IMR-90 (cell line): ENCODE data around the gene TRPC6. TPM values are rescaled to one million over a fixed set of nuclear protein-coding genes. Genes with fewer than 3 reads are reported as not detected.

Source experiments
- ATAC-seq: fragments of 200-7000 bp; cut with Tn5 transposase; 2 replicates; pipeline ENCODE4 v1.9.1; 2020; ENCODE audit warnings: low read depth, mild to moderate bottlenecking, moderate library complexity
- BruUV-seq: library from RNA; stranded (reverse); fragments of 400-500 nt; replicated peaks from 2 replicates; lab custom pipeline; 2021; lab: Mats Ljungman, UMichigan
- CTCF ChIA-PET: fragments of 300-600 bp; formaldehyde crosslinking; extraction: SDS; loops from one replicate; lab custom pipeline; 2021; ENCODE audit warnings: antibody characterized with exemption; lab: Yijun Ruan, JAX
- POLR2A ChIA-PET: fragments of 300-600 bp; sonication (Branson Sonifier 250); formaldehyde crosslinking; loops from one replicate; lab custom pipeline; 2022; ENCODE audit warnings: antibody characterized with exemption; ENCODE audit not compliant: unreplicated experiment; lab: Charles Lee
- DNase-seq: peaks from one replicate; pipeline ENCODE4 v3.0.0; 2013
- H2AFZ ChIP-seq: replicated peaks from 2 replicates; pipeline ENCODE3; 2013; ENCODE audit warnings: low read length, mild to moderate bottlenecking; ENCODE audit not compliant: poor library complexity
- H2AK5ac ChIP-seq: 2 replicates; pipeline ENCODE4 v1.6.1; 2013; ENCODE audit warnings: low read depth, low read length, inconsistent platforms
- H2AK9ac ChIP-seq: replicated peaks from 2 replicates; pipeline ENCODE3; 2013; ENCODE audit warnings: mild to moderate bottlenecking, low read depth, low read length, moderate library complexity; ENCODE audit not compliant: poor library complexity
- H2BK120ac ChIP-seq: 2 replicates; pipeline ENCODE4 v1.6.1; 2013; ENCODE audit warnings: low read depth, low read length, inconsistent platforms
- H2BK15ac ChIP-seq: 3 replicates; pipeline ENCODE4 v1.6.1; 2013; ENCODE audit warnings: low read depth, low read length, inconsistent platforms
- H2BK20ac ChIP-seq: 2 replicates; pipeline ENCODE4 v1.6.1; 2013; ENCODE audit warnings: low read depth, mild to moderate bottlenecking, inconsistent platforms, low read length, moderate library complexity
- H2BK5ac ChIP-seq: 2 replicates; pipeline ENCODE4 v1.6.1; 2013; ENCODE audit warnings: mild to moderate bottlenecking, low read depth, low read length, inconsistent platforms; ENCODE audit not compliant: poor library complexity, severe bottlenecking
- H3K14ac ChIP-seq: replicated peaks from 2 replicates; pipeline ENCODE4 v1.6.1; 2013; ENCODE audit warnings: low read depth, low read length, inconsistent platforms
- H3K18ac ChIP-seq: 2 replicates; pipeline ENCODE4 v1.6.1; 2013; ENCODE audit warnings: low read depth, low read length, control low read depth
- H3K23ac ChIP-seq: 2 replicates; pipeline ENCODE4 v1.6.1; 2013; ENCODE audit warnings: low read depth, low read length, inconsistent platforms
- H3K27ac ChIP-seq: 2 replicates; pipeline ENCODE4 v1.5.1; 2013; ENCODE audit warnings: mild to moderate bottlenecking, control low read depth, low read length; ENCODE audit not compliant: insufficient read depth
- H3K27me3 ChIP-seq: 2 replicates; pipeline ENCODE4 v1.6.1; 2013; ENCODE audit warnings: low read length; ENCODE audit not compliant: control insufficient read depth, insufficient read depth
- H3K36me3 ChIP-seq: 2 replicates; pipeline ENCODE4 v1.6.1; 2013; ENCODE audit warnings: low read length, mixed read lengths; ENCODE audit not compliant: control insufficient read depth, insufficient read depth
- H3K4ac ChIP-seq: 2 replicates; pipeline ENCODE4 v1.6.1; 2013; ENCODE audit warnings: low read depth, low read length, inconsistent platforms
- H3K4me1 ChIP-seq: 2 replicates; pipeline ENCODE4 v1.6.1; 2013; ENCODE audit warnings: low read length, mixed read lengths; ENCODE audit not compliant: control insufficient read depth, insufficient read depth
- H3K4me2 ChIP-seq: 2 replicates; pipeline ENCODE4 v1.6.1; 2013; ENCODE audit warnings: low read depth, mild to moderate bottlenecking, control low read depth, low read length, moderate library complexity
- H3K4me3 ChIP-seq: 2 replicates; pipeline ENCODE4 v1.5.1; 2013; ENCODE audit warnings: low read depth, mild to moderate bottlenecking, control low read depth, low read length, moderate library complexity; ENCODE audit not compliant: insufficient read depth
- H3K56ac ChIP-seq: 2 replicates; pipeline ENCODE4 v1.6.1; 2013; ENCODE audit warnings: low read length, inconsistent platforms; ENCODE audit not compliant: insufficient read depth; ENCODE audit errors: extremely low read depth
- H3K79me1 ChIP-seq, 2 experiments: 2 replicates each; pipeline ENCODE4 v1.6.1; 2013; ENCODE audit warnings: low read length in 2 of 2, inconsistent platforms in 1 of 2, low read depth in 1 of 2
- H3K9ac ChIP-seq: 2 replicates; pipeline ENCODE4 v1.6.1; 2013; ENCODE audit warnings: low read depth, low read length, control low read depth
- H3K9me1 ChIP-seq: 2 replicates; pipeline ENCODE4 v1.6.1; 2013; ENCODE audit warnings: low read length, inconsistent platforms; ENCODE audit not compliant: insufficient read depth
- H3K9me3 ChIP-seq: 2 replicates; pipeline ENCODE4 v1.6.1; 2013; ENCODE audit warnings: low read length; ENCODE audit not compliant: control insufficient read depth, insufficient read depth
- H4K20me1 ChIP-seq: 2 replicates; pipeline ENCODE4 v1.6.1; 2013; ENCODE audit warnings: low read length, inconsistent platforms; ENCODE audit not compliant: insufficient read depth
- H4K5ac ChIP-seq: 2 replicates; pipeline ENCODE4 v1.6.1; 2013; ENCODE audit warnings: mild to moderate bottlenecking, low read depth, low read length, control low read depth
- H4K8ac ChIP-seq, 2 experiments: 2 replicates each; pipeline ENCODE4 v1.6.1; 2013; ENCODE audit warnings: low read depth in 2 of 2, low read length in 2 of 2, control low read depth in 1 of 2, inconsistent platforms in 1 of 2
- H4K91ac ChIP-seq: 2 replicates; pipeline ENCODE4 v1.6.1; 2013; ENCODE audit warnings: low read depth, low read length, inconsistent platforms; ENCODE audit not compliant: insufficient read depth
- CHD1 ChIP-seq: IDR thresholded peaks from 2 replicates; pipeline ENCODE4 v1.6.1; 2012; ENCODE audit warnings: low read depth, low read length, improper control_type of control experiment
- MAFK ChIP-seq: IDR thresholded peaks from 2 replicates; pipeline ENCODE4 v1.6.1; 2012; ENCODE audit warnings: low read depth, low read length, improper control_type of control experiment
- NFE2L2 ChIP-seq: fragments of 150-350 bp; IDR thresholded peaks from 2 replicates; pipeline ENCODE4 v1.6.1; 2016; ENCODE audit warnings: low read depth, mild to moderate bottlenecking, low read length
- RAD21 ChIP-seq: IDR thresholded peaks from 2 replicates; pipeline ENCODE4 v1.6.1; 2012; ENCODE audit warnings: low read length, improper control_type of control experiment
- RCOR1 ChIP-seq: IDR thresholded peaks from 2 replicates; pipeline ENCODE4 v1.6.1; 2012; ENCODE audit warnings: mild to moderate bottlenecking, low read length, improper control_type of control experiment; ENCODE audit not compliant: insufficient replicate concordance
- RFX5 ChIP-seq: IDR thresholded peaks from 2 replicates; pipeline ENCODE4 v1.8.0; 2012; ENCODE audit warnings: low read depth, mild to moderate bottlenecking, low read length, moderate library complexity
- SMC3 ChIP-seq: fragments of 150-350 bp; IDR thresholded peaks from 2 replicates; pipeline ENCODE4 v1.6.1; 2016; ENCODE audit warnings: low read depth, mild to moderate bottlenecking, antibody characterized with exemption, low read length, moderate library complexity
- WGBS, 2 experiments: methylation state at CpG; one replicate each; pipeline versions ENCODE4 v1.1.5 to v1.1.7; 2013; ENCODE audit warnings: missing lambda C conversion rate in 2 of 2; ENCODE audit not compliant: insufficient read length in 1 of 2; ENCODE audit errors: extremely low coverage in 2 of 2; 5-methylcytosine and 5-hydroxymethylcytosine counted together
- dilution Hi-C: fragments of 300-500 bp; cut with HindIII; formaldehyde crosslinking; loops from one replicate; pipeline ENCODE4 v1.14.3; 2018; ENCODE audit warnings: low sequenced_read_pairs; ENCODE audit not compliant: unreplicated experiment
- in situ Hi-C: fragments of 300-500 bp; cut with MboI; formaldehyde crosslinking; loops from 3 replicates; pipeline ENCODE4 v1.14.3; 2019; ENCODE audit warnings: low sequenced_read_pairs, inconsistent platforms, mixed read lengths
- intact Hi-C: fragments of 100-400 bp; cut with micrococcal nuclease; formaldehyde crosslinking; loops from 2 replicates; pipeline ENCODE4 v1.10.0; 2022
- polyA plus RNA-seq, 3 experiments: library from polyadenylated mRNA; depleted of rRNA; stranded (reverse); fragments of >200 nt; gene quantifications; 2 replicates each; pipeline ENCODE4 v1.2.3, GENCODE V29; 2012; ENCODE audit warnings: low replicate concordance in 1 of 3
- total RNA-seq: library from RNA; depleted of rRNA; stranded (reverse); fragments of >200 nt; gene quantifications from 2 replicates; pipeline ENCODE4 v1.2.3, GENCODE V29; 2012
- TF ChIP-seq, protein P1 (sequence below): fragments of 150-350 bp; IDR thresholded peaks from 2 replicates; pipeline ENCODE4 v1.6.1; 2016; ENCODE audit warnings: low read depth, mild to moderate bottlenecking, low read length, moderate library complexity, borderline replicate concordance

Gene TRPC6
- total and polyA plus RNA-seq, 2 of the 4 experiments (the other 2 are of a cell fraction) = 0.99 to 2.3 TPM

- Histone ChIP-seq H2AK9ac (no peak overlapping the region), H3K14ac (no peak overlapping the region), H3K4me1 (no peaks in the 10 kb centered on the region), H4K20me1 (no peaks in the 10 kb centered on the region), H3K9me3 (no peaks in the 10 kb centered on the region), H3K9ac (no peak overlapping the region), H3K18ac (no peak overlapping the region), H2BK15ac (no peak overlapping the region), H4K91ac (no peak overlapping the region), H3K9me1 (no peaks in the 10 kb centered on the region), H3K27me3 (no peaks in the 10 kb centered on the region), H3K23ac (no peak overlapping the region), H3K4ac (no peak overlapping the region), H3K4me3 (no peak overlapping the region), H2BK20ac (no peak overlapping the region), H3K56ac (no peak overlapping the region), H3K36me3 (peaks cover 1% of the 10 kb centered on the region; the same call in 1 of the 2 replicates), H3K4me2 (no peak overlapping the region), H2BK120ac (no peak overlapping the region), H2AFZ (no peak overlapping the region), H4K8ac (no peak overlapping the region), H3K79me1 (no peaks in the 10 kb centered on the region; a peak in 1 of 4 replicates), H4K5ac (no peak overlapping the region), H2AK5ac (no peak overlapping the region), H2BK5ac (no peak overlapping the region), H3K27ac (no peak overlapping the region)
- TF ChIP-seq RFX5 = no peak
- TF ChIP-seq, protein P1, sequence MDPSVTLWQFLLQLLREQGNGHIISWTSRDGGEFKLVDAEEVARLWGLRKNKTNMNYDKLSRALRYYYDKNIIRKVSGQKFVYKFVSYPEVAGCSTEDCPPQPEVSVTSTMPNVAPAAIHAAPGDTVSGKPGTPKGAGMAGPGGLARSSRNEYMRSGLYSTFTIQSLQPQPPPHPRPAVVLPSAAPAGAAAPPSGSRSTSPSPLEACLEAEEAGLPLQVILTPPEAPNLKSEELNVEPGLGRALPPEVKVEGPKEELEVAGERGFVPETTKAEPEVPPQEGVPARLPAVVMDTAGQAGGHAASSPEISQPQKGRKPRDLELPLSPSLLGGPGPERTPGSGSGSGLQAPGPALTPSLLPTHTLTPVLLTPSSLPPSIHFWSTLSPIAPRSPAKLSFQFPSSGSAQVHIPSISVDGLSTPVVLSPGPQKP = no peak
- TF ChIP-seq RCOR1 = no peak
- TF ChIP-seq MAFK = no peak
- TF ChIP-seq NFE2L2 = no peak
- TF ChIP-seq CHD1 = no peak
- no peak for TF ChIP-seq RAD21
- TF ChIP-seq SMC3 = no peak
- intact Hi-C loops (loop anchor here (1.0 kb wide), 1 partner anchor 47 kb away; no protein-coding TSS in a partner anchor), dilution Hi-C loops (no loop called here), in situ Hi-C loops (no loop called here)
- ATAC-seq (no peak), DNase-seq (no peak)
- CTCF ChIA-PET = no interaction called here
- WGBS, 2 experiments = no CpG with 5 or more reads among the region's 1 CpG
- POLR2A ChIA-PET = no interaction called here
- no TSS peak for BruUV-seq
These were observed 60.1 kb downstream of the TRPC6 start for GRCh38 chr11:101523634-101524260.
